GM12891 (cell line): ENCODE measurements around the gene TIAM2.
"Not testable (repeated sequence)": the region's sequence is repeated elsewhere in the genome, so short reads cannot be mapped to it uniquely, and the experiment has no call there.

Source experiments
- DNase-seq: peaks from one replicate; pipeline ENCODE4 v3.0.0; 2011; ENCODE audit warnings: low spot score; ENCODE audit not compliant: insufficient read length
- FAIRE-seq: peaks from 2 replicates; lab custom pipeline; 2011; peaks lifted over from hg19 to GRCh38; lab: Jason Lieb, UNC
- PAX5 ChIP-seq: IDR thresholded peaks from 2 replicates; pipeline ENCODE4 v1.6.1; 2011; ENCODE audit warnings: low read length, moderate library complexity, mild to moderate bottlenecking; ENCODE audit not compliant: insufficient read depth, severe bottlenecking
- POLR2A ChIP-seq: IDR thresholded peaks from 2 replicates; pipeline ENCODE4 v1.6.1; 2011; ENCODE audit warnings: low read depth, low read length, control low read depth
- POLR2AphosphoS5 ChIP-seq: IDR thresholded peaks from 2 replicates; pipeline ENCODE4 v1.6.1; 2011; ENCODE audit warnings: low read depth, low read length, control low read depth
- POU2F2 ChIP-seq: IDR thresholded peaks from 2 replicates; pipeline ENCODE4 v1.6.1; 2011; ENCODE audit warnings: low read depth, mild to moderate bottlenecking, control low read depth, low read length, moderate library complexity
- SPI1 ChIP-seq: IDR thresholded peaks from 2 replicates; pipeline ENCODE4 v1.6.1; 2011; ENCODE audit warnings: low read depth, low read length, control low read depth
- TAF1 ChIP-seq: IDR thresholded peaks from 2 replicates; pipeline ENCODE4 v1.6.1; 2011; ENCODE audit warnings: low read depth, low read length, control low read depth

Gene TIAM2

GRCh38 chr6:155001934-155002333 is 6.8 kb downstream of the TIAM2 start:
- DNase-seq (no peak), FAIRE-seq (no peak)
- no peak for TF ChIP-seq PAX5
- no peak for TF ChIP-seq SPI1
- no peak for TF ChIP-seq POLR2AphosphoS5
- no peak for TF ChIP-seq TAF1
- TF ChIP-seq POLR2A, result no peak
- no peak for TF ChIP-seq POU2F2

- DNase-seq (no peak), FAIRE-seq (no peak)
- TF ChIP-seq PAX5 (no peak), TAF1 (no peak), POLR2AphosphoS5 (no peak), POU2F2 (no peak), POLR2A (no peak), SPI1 (no peak)
Observed at GRCh38 chr6:155003476-155003875, 8.4 kb downstream of the TIAM2 start.

GRCh38 chr6:155004017-155004416 is 8.9 kb downstream of the TIAM2 start:
- no peak for DNase-seq
- no peak for FAIRE-seq
- TF ChIP-seq POLR2A, result no peak

- DNase-seq, result no peak
- FAIRE-seq, result no peak
- TF ChIP-seq SPI1 (no peak), TAF1 (no peak), POLR2AphosphoS5 (no peak), POLR2A (no peak), POU2F2 (no peak), PAX5 (no peak)
Observed at GRCh38 chr6:155004576-155005372, 9.7 kb downstream of the TIAM2 start.

- FAIRE-seq, result no peak
- no peak for DNase-seq
- no peak for TF ChIP-seq PAX5
- TF ChIP-seq POLR2A, result no peak
- TF ChIP-seq POU2F2, result no peak
- TF ChIP-seq POLR2AphosphoS5, result no peak
- TF ChIP-seq SPI1, result no peak
- no peak for TF ChIP-seq TAF1
Observed at GRCh38 chr6:155008625-155009024, 13.5 kb downstream of the TIAM2 start.

GRCh38 chr6:155010940-155011339 is 15.8 kb downstream of the TIAM2 start:
- TF ChIP-seq TAF1 (no peak), SPI1 (no peak), PAX5 (no peak), POLR2A (no peak), POLR2AphosphoS5 (no peak), POU2F2 (no peak)
- DNase-seq (no peak), FAIRE-seq (no peak)

- DNase-seq (no peak), FAIRE-seq (no peak)
- TF ChIP-seq PAX5, result no peak
Observed at GRCh38 chr6:155011809-155012291, 16.7 kb downstream of the TIAM2 start.

GRCh38 chr6:155013457-155013876 is 18.4 kb downstream of the TIAM2 start:
- no peak for DNase-seq
- no peak for FAIRE-seq
- no peak for TF ChIP-seq PAX5
- no peak for TF ChIP-seq POLR2AphosphoS5
- no peak for TF ChIP-seq POLR2A

- no peak for TF ChIP-seq POLR2AphosphoS5
- TF ChIP-seq POU2F2, result no peak
- TF ChIP-seq PAX5, result no peak
- TF ChIP-seq POLR2A, result no peak
- no peak for TF ChIP-seq SPI1
- no peak for TF ChIP-seq TAF1
- no peak for FAIRE-seq
- DNase-seq, result no peak
Observed at GRCh38 chr6:155014137-155014536, 19.0 kb downstream of the TIAM2 start.

- DNase-seq (no peak), FAIRE-seq (no peak)
- no peak for TF ChIP-seq PAX5
- no peak for TF ChIP-seq POLR2AphosphoS5
- no peak for TF ChIP-seq POLR2A
- TF ChIP-seq TAF1, result no peak
- TF ChIP-seq SPI1, result no peak
- no peak for TF ChIP-seq POU2F2
Observed at GRCh38 chr6:155014670-155015300, 19.7 kb downstream of the TIAM2 start.

GRCh38 chr6:155018415-155018814 is 23.3 kb downstream of the TIAM2 start:
- FAIRE-seq, DNase-seq: not testable (repeated sequence)
